Uterus (tissue), 4 donors: Measurements from ENCODE around the gene CYYR1. TPM values are rescaled to one million over a fixed set of nuclear protein-coding genes. Genes with fewer than 3 reads are reported as not detected.

Experiments used
- DNase-seq, 2 donors: peaks; one replicate each; pipeline ENCODE4 v3.0.0-alpha.2; 2019 to 2020
- H3K27ac ChIP-seq, 2 donors: fragments of 200-600 bp; sonication (generic); 1 replicate in 1 of 2; 2 replicates in 1 of 2; pipeline ENCODE4 v1.5.1; 2016 to 2018
- H3K27me3 ChIP-seq, 2 donors: fragments of 200-600 bp; sonication (generic); one replicate each; pipeline ENCODE4 v1.5.1; 2018 to 2019; ENCODE audit warnings: control low read depth in 1 of 2
- H3K36me3 ChIP-seq, 2 donors: fragments of 200-600 bp; sonication (generic); one replicate each; pipeline ENCODE4 v1.5.1; 2019; ENCODE audit warnings: control low read depth in 1 of 2
- H3K4me1 ChIP-seq, 2 donors: fragments of 200-600 bp; sonication (generic); one replicate each; pipeline ENCODE4 v1.5.1; 2018 to 2019; ENCODE audit warnings: control low read depth in 1 of 2
- H3K4me3 ChIP-seq, 2 donors: fragments of 200-600 bp; sonication (generic); 1 replicate in 1 of 2; 2 replicates in 1 of 2; pipeline ENCODE4 v1.5.1; 2018 to 2019; ENCODE audit warnings: mild to moderate bottlenecking in 1 of 2
- H3K9me3 ChIP-seq, 2 donors: fragments of 200-600 bp; sonication (generic); one replicate each; pipeline ENCODE4 v1.5.1; 2019; ENCODE audit warnings: control low read depth in 1 of 2
- CTCF ChIP-seq, 4 experiments: fragments of 200-600 bp in 2 of 4; fragments of 450-650 bp in 2 of 4; sonication (generic) in 2 of 4; IDR thresholded peaks; one replicate each; pipeline ENCODE4 v1.5.1; 2016 to 2019; ENCODE audit warnings: antibody characterized with exemption in 4 of 4, mild to moderate bottlenecking in 2 of 4, moderate library complexity in 1 of 4
- POLR2A ChIP-seq, 2 donors: fragments of 450-650 bp; IDR thresholded peaks; one replicate each; pipeline ENCODE4 v1.6.1; 2016; ENCODE audit warnings: antibody characterized with exemption in 2 of 2, mild to moderate bottlenecking in 1 of 2, moderate library complexity in 1 of 2
- intact Hi-C: fragments of 100-400 bp; cut with DNase I; formaldehyde crosslinking; loops from one replicate; pipeline ENCODE4 v1.15.1; 2023; ENCODE audit warnings: low total_unique reads
- total RNA-seq, 4 donors: library from RNA; depleted of rRNA in 3 of 4; stranded (reverse); fragments of >200 nt in 3 of 4; gene quantifications; one replicate each; pipeline versions ENCODE4 v1.1.0 to v1.2.4, GENCODE V29; 2014 to 2023
- donor health status: DM: yes; HTN: yes; CAD: no.

Gene CYYR1
- total RNA-seq, 4 donors from 2014 or later = 15.9 to 83.8 (median 23.7) TPM

DNA sequence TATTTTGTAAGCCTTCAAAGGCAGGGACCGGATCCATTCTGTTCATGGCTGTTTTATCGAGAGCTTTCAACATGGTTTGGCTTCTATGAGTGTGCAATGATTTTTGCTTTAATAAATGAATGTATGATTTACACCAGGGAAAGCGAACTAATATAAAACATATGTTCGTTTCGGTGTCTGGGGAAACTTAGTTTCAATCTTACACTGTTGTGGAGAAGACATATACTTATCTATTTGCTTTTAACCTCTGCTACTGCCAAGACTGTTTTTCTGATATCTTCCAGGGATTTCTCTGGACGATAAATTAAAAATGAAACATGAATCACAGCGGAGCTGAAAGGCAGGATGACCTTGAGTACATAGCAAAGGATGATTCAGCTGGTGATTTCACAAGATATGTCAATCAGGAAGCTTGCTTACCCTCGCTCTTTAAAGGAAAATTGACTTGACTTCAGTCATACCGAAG lies 14.7 kb upstream of the CYYR1 start:
- Histone ChIP-seq H3K9me3 (no peaks in the 10 kb centered on the region), H3K36me3 (no peaks in the 10 kb centered on the region), H3K27ac (peak overlapping the region; percentile 66 to 69), H3K27me3 (no peaks in the 10 kb centered on the region), H3K4me3 (no peak overlapping the region), H3K4me1 (no peaks in the 10 kb centered on the region)
- intact Hi-C loops = no loop called here
- TF ChIP-seq CTCF (IDR thresholded peaks at IDR 0.05) = no peak
- no peak for TF ChIP-seq POLR2A (IDR thresholded peaks at IDR 0.05)
- DNase-seq = peak in 1 of 2 donors; percentile 26

DNA sequence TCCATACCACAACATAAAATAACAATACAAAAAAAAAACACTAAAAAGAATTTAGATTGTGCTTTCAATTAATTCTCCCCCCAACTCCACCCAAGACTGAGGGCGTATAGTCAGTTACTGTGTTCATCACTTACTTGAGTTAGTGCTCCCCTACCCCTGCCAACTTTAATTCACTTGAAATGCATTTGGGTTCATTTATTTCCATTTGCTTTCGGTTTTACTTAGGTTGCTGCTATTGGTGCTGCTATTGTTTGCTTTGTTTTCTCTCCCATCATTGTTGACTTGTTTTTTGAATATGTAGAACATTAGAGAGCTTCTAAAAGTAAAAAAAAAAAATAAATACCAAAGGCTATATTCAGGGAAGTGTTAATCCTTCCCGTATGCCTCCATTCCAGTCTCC lies 10.7 kb upstream of the CYYR1 start:
- intact Hi-C loops = no loop called here
- Histone ChIP-seq H3K9me3 (no peaks in the 10 kb centered on the region), H3K27ac (no peak overlapping the region), H3K27me3 (no peaks in the 10 kb centered on the region), H3K4me3 (no peak overlapping the region), H3K36me3 (no peaks in the 10 kb centered on the region), H3K4me1 (no peaks in the 10 kb centered on the region)
- no peak for DNase-seq
- no peak for TF ChIP-seq POLR2A (IDR thresholded peaks at IDR 0.05)
- TF ChIP-seq CTCF (IDR thresholded peaks at IDR 0.05) = no peak

DNA sequence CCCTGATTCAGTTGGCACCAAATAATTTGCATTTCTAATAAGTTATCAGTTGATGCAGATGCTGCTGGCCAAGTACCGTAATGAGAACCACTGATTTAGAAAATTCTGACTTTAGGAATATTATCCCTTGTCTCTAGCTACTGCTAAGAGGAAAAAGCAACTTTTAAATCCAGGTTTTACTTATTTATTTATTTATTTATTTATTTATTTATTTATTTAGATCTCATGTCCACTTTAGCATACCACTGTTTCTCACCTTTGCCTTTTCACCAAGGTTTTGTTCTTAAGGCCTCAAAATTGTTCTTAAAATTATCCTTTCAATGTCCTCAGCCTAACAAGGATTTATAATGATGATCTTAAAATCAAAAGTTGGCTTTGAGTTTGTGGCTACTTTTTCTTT lies 8.7 kb upstream of the CYYR1 start:
- no peak for TF ChIP-seq CTCF (IDR thresholded peaks at IDR 0.05)
- TF ChIP-seq POLR2A (IDR thresholded peaks at IDR 0.05) = no peak
- intact Hi-C loops = no loop called here
- H3K27me3 ChIP-seq = no peaks in the 10 kb centered on the region

DNA sequence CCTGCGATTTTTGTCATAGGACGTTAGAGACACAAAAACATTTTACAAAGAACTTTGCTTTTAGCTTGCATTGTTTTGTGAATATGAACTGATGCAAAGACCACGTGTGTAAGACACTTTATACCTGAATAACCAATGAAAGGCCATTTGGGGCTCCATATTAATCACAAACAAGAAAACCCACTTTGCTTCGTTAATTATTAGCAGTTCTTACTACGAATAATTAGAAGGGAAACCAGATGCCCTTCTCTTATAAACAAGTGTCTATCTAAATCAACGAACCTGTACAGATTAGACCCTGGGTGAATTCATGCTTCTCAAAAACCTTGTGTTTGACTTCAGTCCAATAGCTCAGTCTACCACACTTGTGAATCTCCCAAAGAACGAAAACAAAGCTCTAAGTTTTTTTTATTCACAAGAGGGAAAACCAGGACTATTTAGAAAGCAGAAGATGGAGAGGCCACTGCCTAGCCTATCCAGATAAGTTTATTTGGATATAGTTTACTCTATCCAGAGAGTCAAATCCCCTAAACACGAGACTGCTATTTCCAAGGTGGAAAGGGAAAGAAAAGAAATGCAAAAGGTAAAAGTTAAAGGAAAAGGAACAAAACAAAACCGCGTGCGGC lies 897 bp downstream of the CYYR1 start:
- peak overlapping the region; percentile 66 to 83 for H3K27ac ChIP-seq
- peak overlapping the region; percentile 28 to 32 for H3K4me3 ChIP-seq
- TF ChIP-seq POLR2A (IDR thresholded peaks at IDR 0.05) = no peak
- no peak for TF ChIP-seq CTCF (IDR thresholded peaks at IDR 0.05)
- DNase-seq = no peak
- H3K36me3 ChIP-seq = no peaks in the 10 kb centered on the region
- no peaks in the 10 kb centered on the region for H3K4me1 ChIP-seq
- H3K27me3 ChIP-seq = no peaks in the 10 kb centered on the region
- H3K9me3 ChIP-seq = no peaks in the 10 kb centered on the region
- intact Hi-C loops = no loop called here

More for the DNA sequence above, 8.7 kb upstream of the CYYR1 start:
- H3K4me3 ChIP-seq = no peak overlapping the region
- no peak for DNase-seq
- no peaks in the 10 kb centered on the region for H3K36me3 ChIP-seq
- H3K27ac ChIP-seq = no peak overlapping the region
- no peaks in the 10 kb centered on the region for H3K9me3 ChIP-seq
- H3K4me1 ChIP-seq = no peaks in the 10 kb centered on the region

DNA sequence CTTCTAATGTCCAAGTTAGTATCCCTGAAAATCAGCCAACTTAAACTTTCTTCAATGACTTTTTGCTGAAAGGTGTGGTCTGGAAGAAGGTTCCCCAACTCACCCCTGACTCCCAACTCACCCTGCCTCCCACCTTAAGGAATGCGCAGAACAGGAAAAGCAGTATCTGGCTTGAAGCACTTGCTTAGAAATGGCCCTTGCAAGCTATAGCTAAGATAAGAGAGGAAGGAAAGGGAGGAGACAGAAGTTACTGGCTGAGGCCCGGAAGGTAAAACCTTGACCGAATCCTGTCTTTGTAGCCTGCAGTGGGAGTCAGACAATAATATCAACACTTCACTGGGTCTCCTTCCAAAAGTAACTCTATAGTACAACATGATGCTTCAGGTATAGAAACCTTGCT lies 2.9 kb downstream of the CYYR1 start:
- intact Hi-C loops = no loop called here
- H3K27ac ChIP-seq = peak overlapping the region in 1 of 2 donors; percentile 83
- H3K4me3 ChIP-seq = no peak overlapping the region
- H3K4me1 ChIP-seq = no peaks in the 10 kb centered on the region
- no peaks in the 10 kb centered on the region for H3K9me3 ChIP-seq
- TF ChIP-seq POLR2A (IDR thresholded peaks at IDR 0.05) (no peak), CTCF (IDR thresholded peaks at IDR 0.05) (no peak)
- no peaks in the 10 kb centered on the region for H3K36me3 ChIP-seq
- peak in 1 of 2 donors; percentile 29 for DNase-seq
- no peaks in the 10 kb centered on the region for H3K27me3 ChIP-seq
